NCI-H1694 treated with DMSO at 0.1 percent for 48 hours (cell line): Measurements from ENCODE around the gene APOA1.
"Not testable (repeated sequence)": the region's sequence is repeated elsewhere in the genome, so short reads cannot be mapped to it uniquely, and the experiment has no call there.

Source experiments
- DNase-seq: peaks from one replicate; lab custom pipeline; 2025; lab: John Stamatoyannopoulos, UW

Gene APOA1

DNA sequence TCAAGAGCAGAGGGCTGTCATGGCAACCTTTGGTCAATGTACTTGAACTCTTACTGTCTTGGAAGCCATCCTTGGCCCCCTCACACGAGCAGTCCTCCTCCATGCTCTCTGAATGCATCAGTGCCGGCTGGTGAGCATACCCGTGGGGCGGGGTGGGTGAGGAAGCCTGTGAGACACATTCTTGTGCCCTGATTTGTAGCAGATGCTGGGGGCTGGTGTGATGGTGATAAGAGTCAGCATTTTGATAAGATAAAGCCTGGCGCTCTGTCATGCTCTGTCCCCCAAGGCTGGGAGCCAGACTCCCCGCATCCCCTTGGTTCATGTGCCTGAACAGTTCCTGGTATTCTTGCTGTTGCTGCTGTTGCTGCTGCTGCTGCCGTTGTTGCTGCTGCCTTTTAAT is 20.5 kb upstream of the APOA1 start:
- no peak for DNase-seq

- no peak for DNase-seq
Observed at GRCh38 chr11:116857316-116857715, 19.9 kb upstream of the APOA1 start.

GRCh38 chr11:116856423-116856822 is 19.0 kb upstream of the APOA1 start:
- DNase-seq = no peak

GRCh38 chr11:116855413-116855812 is 18.0 kb upstream of the APOA1 start:
- no peak for DNase-seq

DNA sequence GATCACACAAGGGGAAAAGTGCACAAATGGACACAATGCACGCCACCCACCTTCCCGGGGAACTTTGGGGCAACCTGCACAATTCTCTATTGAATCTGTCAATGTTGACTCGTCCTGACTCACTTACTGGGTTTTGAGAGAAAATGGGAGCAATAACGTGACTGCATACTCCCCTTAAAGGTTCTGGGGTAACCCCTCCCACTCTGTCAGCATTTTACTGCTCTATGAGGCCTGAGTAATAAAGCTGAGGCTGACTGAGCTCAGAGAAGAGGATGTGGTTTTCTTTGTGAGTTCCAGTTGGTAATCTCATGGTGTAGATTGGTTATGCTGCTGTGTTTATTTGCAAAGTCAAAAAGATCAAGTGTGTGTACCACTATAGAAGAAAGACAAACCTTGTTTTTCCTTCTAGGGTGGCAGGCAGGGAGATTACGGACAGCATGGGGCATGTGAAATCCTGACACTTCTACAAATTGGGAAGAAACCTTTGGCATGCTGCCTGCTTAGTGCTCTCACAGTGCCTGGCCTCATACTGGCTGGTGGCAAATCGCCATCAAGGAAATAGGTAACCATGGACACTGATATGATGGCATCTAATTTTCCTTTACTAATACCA is 16.1 kb upstream of the APOA1 start:
- DNase-seq = no peak

GRCh38 chr11:116852261-116853031 is 15.0 kb upstream of the APOA1 start:
- DNase-seq = no peak

DNA sequence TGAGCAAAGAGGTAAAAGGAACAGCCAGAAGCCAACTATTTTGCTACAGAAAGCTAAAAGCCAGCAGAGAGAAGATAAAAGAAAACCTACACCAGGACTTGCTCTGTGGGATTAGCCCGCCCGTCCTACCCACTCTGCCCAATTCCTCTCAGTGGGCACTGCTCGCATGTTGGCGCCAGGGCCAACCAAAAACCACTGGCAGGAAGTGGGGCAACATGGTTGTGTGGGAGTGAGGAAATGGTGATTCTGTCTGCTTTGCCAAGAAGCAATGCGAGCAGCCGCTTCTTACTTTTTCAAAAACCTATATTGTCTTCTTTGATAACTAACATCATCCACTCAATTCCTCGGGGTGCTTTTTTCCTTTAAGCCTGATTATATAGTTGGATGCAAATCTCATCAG is 14.2 kb upstream of the APOA1 start:
- DNase-seq = no peak

GRCh38 chr11:116849486-116849885 is 12.1 kb upstream of the APOA1 start:
- DNase-seq = no peak

DNA sequence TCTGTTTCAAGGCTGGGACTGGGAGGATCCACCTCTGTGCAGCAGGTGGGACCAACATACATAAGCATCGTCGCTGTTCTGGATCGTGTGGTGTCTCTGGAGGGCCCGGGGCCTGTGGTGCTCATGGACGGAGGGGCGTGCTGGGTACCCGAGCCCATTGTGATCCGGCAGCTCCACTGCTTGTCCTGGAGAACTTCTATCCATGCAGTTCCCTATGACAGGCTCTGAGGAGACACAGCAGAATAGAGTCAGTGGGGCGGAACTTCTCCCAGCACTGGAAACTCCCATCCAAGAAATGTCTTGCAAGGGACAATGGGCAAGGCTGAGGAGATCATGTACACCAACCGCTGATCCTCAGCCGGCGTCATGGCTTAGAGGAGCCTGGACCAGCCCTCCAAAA is 11.6 kb upstream of the APOA1 start:
- no peak for DNase-seq

DNA sequence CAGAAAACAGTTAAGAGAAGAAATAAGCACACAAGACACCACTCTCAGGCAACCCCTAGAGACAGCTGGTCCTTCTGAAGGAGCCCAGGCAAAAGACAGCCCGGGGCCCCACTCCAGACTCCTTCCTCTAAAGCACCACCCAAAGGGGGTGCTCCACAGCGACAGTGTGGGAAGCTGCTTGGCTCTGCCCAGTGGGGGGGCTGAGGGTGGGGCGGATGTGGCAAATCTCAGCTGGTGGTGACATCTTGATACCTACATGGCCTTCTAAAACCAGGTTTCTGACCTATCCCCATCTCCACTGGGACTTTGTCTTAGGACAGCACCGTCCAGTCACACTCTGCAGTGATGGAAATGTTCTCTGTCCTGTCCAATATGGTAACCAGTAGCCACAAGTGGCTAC is 10.2 kb upstream of the APOA1 start:
- no peak for DNase-seq

- DNase-seq = no peak
Observed at GRCh38 chr11:116844722-116845121, 7.3 kb upstream of the APOA1 start.

DNA sequence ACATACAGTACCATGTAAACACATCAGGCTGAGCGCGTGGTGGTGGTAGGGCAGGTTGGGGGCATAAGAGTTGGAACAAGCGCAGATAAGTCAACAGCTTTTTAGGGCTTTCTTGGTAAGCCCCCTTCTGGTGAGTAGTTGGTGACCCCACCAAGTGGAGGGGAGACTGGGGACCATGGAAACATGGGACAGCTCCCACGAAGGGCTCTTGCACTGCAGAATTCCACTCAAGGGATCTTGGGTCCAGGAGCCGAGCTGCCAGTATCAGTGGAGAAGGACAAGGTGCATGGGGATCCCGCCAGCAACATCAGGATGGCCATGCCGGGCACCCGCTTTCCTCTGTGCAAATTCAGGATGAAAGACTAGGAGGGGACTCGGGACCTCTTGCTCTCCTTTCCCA is 6.2 kb upstream of the APOA1 start:
- DNase-seq = no peak

DNA sequence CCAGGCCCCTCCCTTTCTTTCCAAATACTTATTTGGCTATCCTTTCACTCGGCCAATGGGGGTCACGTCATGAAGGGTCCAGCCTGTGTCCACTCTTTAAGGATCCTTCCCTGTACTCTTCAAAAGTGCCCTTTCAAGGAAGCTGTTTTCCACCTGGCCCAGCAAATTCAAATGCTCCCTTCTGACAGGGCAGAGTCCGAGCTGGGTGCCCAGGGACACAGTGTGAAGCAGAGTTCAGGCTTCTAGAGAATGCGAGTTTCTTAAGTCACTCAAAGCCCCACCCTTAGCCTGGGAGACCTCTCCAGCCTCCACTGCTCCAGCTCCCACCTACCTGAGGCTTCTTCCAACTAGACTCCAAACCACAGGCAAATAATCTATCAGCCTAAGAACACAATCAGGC is 5.5 kb upstream of the APOA1 start:
- no peak for DNase-seq

DNA sequence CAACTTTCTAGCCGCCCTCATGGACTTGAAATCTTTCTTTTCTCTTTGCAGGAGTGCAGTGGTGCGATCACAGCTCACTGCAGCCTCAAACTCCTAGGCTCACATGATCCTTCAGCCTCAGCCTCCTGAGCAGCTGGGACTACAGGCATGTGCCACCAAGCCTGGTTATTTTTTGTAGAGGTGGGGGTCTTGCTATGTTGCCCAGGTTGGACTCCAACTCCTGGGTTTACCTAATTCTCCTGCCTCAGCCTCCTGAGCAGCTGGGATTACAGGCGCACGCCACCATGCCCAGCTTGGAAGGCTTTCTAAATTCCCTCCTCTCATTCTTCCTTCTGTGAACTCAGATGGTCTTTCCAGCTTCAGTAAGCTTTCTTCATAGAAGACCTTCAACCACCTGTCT is 4.7 kb upstream of the APOA1 start:
- no peak for DNase-seq

DNA sequence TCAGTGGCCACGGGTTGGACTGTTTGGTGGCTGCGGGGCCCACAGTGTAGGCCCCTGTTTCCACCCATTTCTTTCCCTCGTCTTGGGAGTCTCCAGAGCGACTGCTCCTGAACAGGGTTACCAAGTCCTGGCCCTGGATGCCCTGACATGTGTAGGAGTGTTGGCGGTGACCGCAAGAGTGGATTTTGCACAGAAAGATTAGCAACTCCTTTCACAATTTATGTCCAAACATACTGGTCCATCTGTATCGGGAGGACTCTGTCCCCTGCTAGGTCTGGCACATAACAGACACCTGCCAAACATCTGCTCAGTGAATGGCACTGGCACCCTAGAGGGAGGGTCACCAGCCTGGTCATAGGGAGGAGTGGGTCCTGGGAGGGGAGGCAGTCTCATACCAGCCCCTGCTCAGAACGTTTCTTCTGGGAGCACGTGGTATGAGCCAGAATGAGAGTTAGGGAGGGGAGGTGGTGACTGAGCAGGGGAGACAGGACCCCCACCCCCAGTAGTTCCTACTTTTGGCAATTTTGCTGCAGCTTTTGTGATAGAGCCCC is 3.4 kb upstream of the APOA1 start:
- no peak for DNase-seq

DNA sequence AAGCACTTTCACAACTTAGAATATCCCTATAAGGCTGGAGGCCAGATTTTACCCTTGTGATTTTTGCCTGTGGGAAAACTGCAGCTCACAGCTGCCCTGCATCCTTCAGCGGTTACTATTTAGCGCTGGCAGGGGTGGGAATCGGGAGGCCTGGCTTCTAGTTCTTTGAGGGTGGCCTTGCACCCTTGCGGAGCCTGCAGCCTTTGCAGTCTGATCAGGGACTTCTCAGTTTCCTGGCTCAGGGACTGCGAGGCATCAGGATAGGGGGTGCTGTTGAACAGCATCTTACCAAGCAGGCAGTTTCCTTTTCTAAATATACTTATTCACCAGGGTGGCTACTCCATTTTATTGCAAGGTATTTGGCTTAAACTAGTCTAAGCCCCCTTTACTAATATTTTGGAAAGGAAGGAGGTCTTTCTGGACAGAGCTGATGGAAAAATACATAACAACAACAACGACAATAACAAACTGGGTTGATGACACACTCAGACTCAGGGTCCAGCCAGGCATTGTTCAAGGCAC is 2.9 kb upstream of the APOA1 start:
- no peak for DNase-seq

DNA sequence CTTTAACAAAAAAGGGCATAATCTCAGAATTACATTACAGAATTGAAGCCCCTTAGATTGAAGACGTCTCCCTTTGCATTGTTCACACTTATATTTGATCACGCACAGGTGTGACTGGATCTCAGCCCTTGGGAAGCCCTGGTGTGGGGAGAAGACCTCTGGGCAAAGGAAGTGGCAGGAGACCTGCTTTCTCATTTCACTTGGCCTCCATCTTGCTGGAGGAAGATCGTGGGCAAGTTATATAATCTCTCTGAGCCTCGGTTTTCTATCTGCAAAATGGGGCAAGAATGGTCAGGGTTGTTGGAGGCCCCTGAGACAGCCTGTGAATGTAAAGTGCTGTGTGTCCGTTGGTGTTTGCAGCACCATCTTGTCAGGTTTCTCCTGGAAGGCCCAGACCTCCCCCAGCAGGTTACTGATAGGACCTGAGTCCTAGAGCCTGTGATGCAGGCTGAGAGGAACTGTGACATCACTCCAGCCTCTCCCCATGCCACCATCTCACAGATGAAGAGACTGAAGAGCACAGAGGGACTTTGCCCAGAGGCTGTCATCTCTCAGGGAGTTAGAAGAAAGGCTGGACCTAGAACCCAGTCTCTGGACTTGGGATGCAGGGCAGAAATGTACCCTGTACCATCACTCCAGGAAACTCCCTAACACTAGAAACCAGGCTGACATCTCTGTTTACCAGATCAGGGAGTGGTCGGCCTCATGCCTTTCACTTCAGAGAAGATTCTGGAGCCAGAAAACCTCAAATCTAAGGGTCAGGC is 1.1 kb upstream of the APOA1 start:
- no peak for DNase-seq

DNA sequence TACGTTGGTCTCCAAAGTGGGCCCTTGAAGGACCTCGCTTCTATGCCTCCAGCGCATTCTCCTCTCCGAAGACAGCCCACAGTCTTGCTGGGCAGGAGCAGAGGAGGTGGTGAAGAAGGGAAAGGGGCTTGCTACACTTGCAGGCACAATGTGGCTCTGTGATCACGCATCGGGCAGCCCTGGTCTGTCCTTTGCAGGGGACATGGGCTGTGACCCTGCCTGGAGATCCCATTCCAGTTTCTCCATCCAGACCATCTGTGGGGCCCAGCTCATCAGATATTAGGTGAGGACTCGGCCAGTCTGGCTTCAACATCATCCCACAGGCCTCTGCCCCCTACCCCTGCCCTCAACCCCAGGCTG is 810 bp downstream of the APOA1 start:
- DNase-seq = no peak

- DNase-seq = peak; percentile 41
Observed at GRCh38 chr11:116835791-116836631, 1.4 kb downstream of the APOA1 start.

DNA sequence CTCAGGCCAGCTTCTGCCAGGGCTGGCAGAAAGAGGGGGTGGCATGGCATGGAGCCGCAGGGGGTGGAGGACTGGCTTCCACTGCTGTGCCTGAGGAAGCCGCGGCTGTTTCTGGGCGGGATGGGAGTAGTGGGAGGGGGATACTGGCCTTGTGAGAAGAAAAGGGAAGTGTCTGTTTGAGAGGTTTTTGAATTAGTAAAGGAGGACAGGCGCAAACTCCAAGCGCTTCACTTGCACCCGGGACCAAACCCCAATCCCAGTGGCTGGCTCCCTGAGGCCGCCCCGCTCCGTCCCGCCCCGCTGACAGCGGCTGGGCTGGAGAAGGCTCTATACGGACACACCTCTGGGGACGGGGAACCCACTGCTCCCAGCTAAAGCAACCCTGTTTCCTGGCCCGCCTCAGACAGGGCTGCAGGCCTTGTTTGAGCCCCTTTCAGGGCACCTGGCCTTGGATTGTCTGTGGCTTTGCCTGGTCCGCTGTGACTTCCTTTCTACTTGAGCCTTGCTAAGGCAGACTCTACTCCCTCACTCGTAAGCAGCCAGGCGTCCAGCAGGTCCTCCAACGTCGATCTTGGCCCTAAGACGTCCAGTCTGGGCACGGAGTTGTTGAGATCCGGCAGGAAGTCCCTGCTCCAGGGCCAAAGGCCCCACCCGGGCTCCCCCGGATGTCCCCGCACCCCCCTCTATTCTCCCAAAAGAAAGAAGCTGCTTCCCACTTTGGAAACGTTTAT is 2.2 kb downstream of the APOA1 start:
- no peak for DNase-seq

DNA sequence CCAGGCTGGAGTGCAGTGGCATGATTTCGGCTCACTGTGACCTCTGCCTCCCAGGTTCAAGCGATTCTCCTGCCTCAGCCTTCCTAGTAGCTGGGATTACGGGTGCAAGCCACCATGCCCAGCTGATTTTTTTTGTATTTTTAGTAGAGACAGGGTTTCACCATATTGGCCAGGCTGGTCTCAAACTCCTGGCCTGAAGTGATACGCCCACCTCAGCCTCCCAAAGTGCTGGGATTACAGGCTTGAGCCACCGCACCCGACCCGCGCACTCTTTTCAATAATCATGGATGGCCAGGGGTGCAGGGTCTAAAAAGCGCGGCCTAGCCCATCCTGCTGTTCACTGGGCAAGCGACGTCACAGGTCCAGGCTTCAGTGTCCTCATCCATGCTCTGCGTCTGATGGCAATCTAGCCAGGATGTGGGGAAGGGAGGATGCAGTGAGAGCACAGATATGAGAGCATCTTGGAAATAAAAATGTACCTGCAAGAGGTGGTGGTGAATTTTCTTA is 2.8 kb downstream of the APOA1 start:
- DNase-seq = not testable (repeated sequence)
